Skin epidermis (tissue), 12 donors: ENCODE data around the gene CTDNEP1.

Source experiments
- H3K27ac ChIP-seq, 21 experiments: fragments of 200-600 bp; sonication (generic) in 11 of 21; one replicate each; pipeline ENCODE4 v1.5.0; 2020; ENCODE audit warnings: mild to moderate bottlenecking in 3 of 21, inconsistent platforms in 2 of 21, moderate library complexity in 2 of 21
- H3K4me3 ChIP-seq, 7 experiments: fragments of 200-600 bp; sonication (generic) in 2 of 7; one replicate each; pipeline ENCODE4 v1.5.0; 2020; ENCODE audit warnings: inconsistent platforms in 2 of 7, mild to moderate bottlenecking in 2 of 7, moderate library complexity in 1 of 7

CTDNEP1 gene

GRCh38 chr17:7251661-7252175, at the start of gene CTDNEP1:
Gene CTDNEP1 (minus strand): TSS chr17:7251734. CDS start chr17:7251296, 438 bp downstream.
- H3K4me3 ChIP-seq: peak within 1 kb of the TSS; percentile 66 to 99 (median 89)

GRCh38 chr17:7296189-7296861, 44.8 kb upstream of the CTDNEP1 start:
- H3K4me3 ChIP-seq: no peak overlapping the region
- peak overlapping the region in 1 of 21 experiments; percentile 23 for H3K27ac ChIP-seq

More at GRCh38 chr17:7251661-7252175, at the start of gene CTDNEP1:
- H3K27ac ChIP-seq: peak within 1 kb of the TSS; percentile 85 to 100 (median 98)

GRCh38 chr17:7295230-7296180, 44.0 kb upstream of the CTDNEP1 start:
- Histone ChIP-seq H3K4me3 (peak overlapping the region in 2 of 7 experiments; percentile 22 to 24), H3K27ac (peak overlapping the region in 2 of 21 experiments; percentile 23 to 44)

- Histone ChIP-seq H3K27ac (peak within 1 kb of the TSS in 3 of 21 experiments; percentile 4 to 44 (median 23)), H3K4me3 (peak within 1 kb of the TSS in 6 of 7 experiments; percentile 5 to 24 (median 13))
Observed at GRCh38 chr17:7294614-7295153, 43.1 kb upstream of the CTDNEP1 start, which contains the start of gene YBX2. Gene YBX2 (minus strand): TSS chr17:7294639. CDS start chr17:7294500, 139 bp downstream.

GRCh38 chr17:7293816-7294613, 42.5 kb upstream of the CTDNEP1 start:
- H3K27ac ChIP-seq: peak overlapping the region in 2 of 21 experiments; percentile 4 to 44

GRCh38 chr17:7293159-7293558, 41.6 kb upstream of the CTDNEP1 start:
- no peak overlapping the region for H3K4me3 ChIP-seq
- H3K27ac ChIP-seq: no peak overlapping the region

More at GRCh38 chr17:7293816-7294613, 42.5 kb upstream of the CTDNEP1 start:
- peak overlapping the region in 6 of 7 experiments; percentile 5 to 24 (median 13) for H3K4me3 ChIP-seq

GRCh38 chr17:7292729-7293128, 41.2 kb upstream of the CTDNEP1 start:
- Histone ChIP-seq H3K4me3 (no peak overlapping the region), H3K27ac (no peak overlapping the region)

- no peak overlapping the region for H3K4me3 ChIP-seq
- no peak overlapping the region for H3K27ac ChIP-seq
Observed at GRCh38 chr17:7292194-7292593, 40.7 kb upstream of the CTDNEP1 start.

GRCh38 chr17:7290685-7291084, 39.2 kb upstream of the CTDNEP1 start:
- Histone ChIP-seq H3K4me3 (no peak overlapping the region), H3K27ac (no peak overlapping the region)

- H3K27ac ChIP-seq: no peak overlapping the region
- no peak overlapping the region for H3K4me3 ChIP-seq
Observed at GRCh38 chr17:7290166-7290565, 38.6 kb upstream of the CTDNEP1 start.

- Histone ChIP-seq H3K27ac (no peak overlapping the region), H3K4me3 (no peak overlapping the region)
Observed at GRCh38 chr17:7289256-7290032, 37.9 kb upstream of the CTDNEP1 start.

GRCh38 chr17:7285679-7286078, 34.1 kb upstream of the CTDNEP1 start:
- Histone ChIP-seq H3K4me3 (no peak overlapping the region), H3K27ac (no peak overlapping the region)

GRCh38 chr17:7284911-7285310, 33.4 kb upstream of the CTDNEP1 start:
- Histone ChIP-seq H3K27ac (no peak overlapping the region), H3K4me3 (no peak overlapping the region)

GRCh38 chr17:7283471-7284216, 32.1 kb upstream of the CTDNEP1 start:
- H3K4me3 ChIP-seq: no peak overlapping the region
- H3K27ac ChIP-seq: no peak overlapping the region

- H3K27ac ChIP-seq: peak overlapping the region in 1 of 21 experiments; percentile 50
Observed at GRCh38 chr17:7282752-7283321, 31.3 kb upstream of the CTDNEP1 start.

GRCh38 chr17:7281953-7282751, 30.6 kb upstream of the CTDNEP1 start:
- H3K27ac ChIP-seq: peak overlapping the region in 6 of 21 experiments; percentile 4 to 53 (median 16)
- peak overlapping the region; percentile 14 to 46 (median 28) for H3K4me3 ChIP-seq

More at GRCh38 chr17:7282752-7283321, 31.3 kb upstream of the CTDNEP1 start:
- no peak overlapping the region for H3K4me3 ChIP-seq
